Activated naive CD4-positive, alpha-beta T cell treated with anti-CD3 and anti-CD28 coated beads, Interleukin-2, amount 10 ng/mL, durations not matched to agents 7 days and 5 days (primary cell): ENCODE data around the gene C2orf42.
"Not testable (repeated sequence)": the region's sequence is repeated elsewhere in the genome, so short reads cannot be mapped to it uniquely, and the experiment has no call there.

Experiments used
- CTCF ChIA-PET: fragments of 350-600 bp; sonication (Branson Sonifier 250); formaldehyde crosslinking; loops from one replicate; lab custom pipeline; 2021; ENCODE audit warnings: antibody characterized with exemption; lab: Charles Lee
- DNase-seq: peaks from one replicate; pipeline ENCODE4 v3.0.0-alpha.2; 2020
- H3K27ac Mint-ChIP-seq: one replicate; pipeline ENCODE4 v1.8.0; 2021; ENCODE audit warnings: mild to moderate bottlenecking, moderate library complexity, mixed read lengths
- H3K27me3 Mint-ChIP-seq: one replicate; pipeline ENCODE4 v1.8.0; 2021; ENCODE audit warnings: mild to moderate bottlenecking, mixed read lengths
- H3K36me3 Mint-ChIP-seq: one replicate; pipeline ENCODE4 v1.8.0; 2021; ENCODE audit warnings: mixed read lengths
- H3K4me1 Mint-ChIP-seq: one replicate; pipeline ENCODE4 v1.8.0; 2021; ENCODE audit warnings: mixed read lengths
- H3K4me3 Mint-ChIP-seq: one replicate; pipeline ENCODE4 v1.8.0; 2021; ENCODE audit warnings: mild to moderate bottlenecking, moderate library complexity, mixed read lengths
- H3K9me3 Mint-ChIP-seq: one replicate; pipeline ENCODE4 v1.8.0; 2021; ENCODE audit warnings: mixed read lengths

Gene C2orf42

GRCh38 chr2:70132244-70133126 lies 58.3 kb downstream of the C2orf42 start:
- CTCF ChIA-PET: interaction anchor here (0.9 to 4.0 kb wide), 12 partner anchors 8 to 221 kb away, joined by 3 to 18 read pairs (median 4); no protein-coding TSS in a partner anchor
- DNase-seq: peak; percentile 59
- no peaks in the 10 kb centered on the region for H3K27me3 Mint-ChIP-seq
- H3K36me3 Mint-ChIP-seq: peaks cover under 1% of the 10 kb centered on the region
- peak overlapping the region; percentile 76 for H3K4me3 Mint-ChIP-seq
- H3K9me3 Mint-ChIP-seq: no peaks in the 10 kb centered on the region
- H3K27ac Mint-ChIP-seq: peak overlapping the region; percentile 98
- H3K4me1 Mint-ChIP-seq: peaks cover 83% of the 10 kb centered on the region

- Mint-ChIP-seq H3K4me1 (peaks cover 84% of the 10 kb centered on the region), H3K27ac (peak overlapping the region; percentile 98), H3K4me3 (peak overlapping the region; percentile 72)
- not testable (repeated sequence) for H3K9me3 Mint-ChIP-seq, DNase-seq, H3K36me3 Mint-ChIP-seq, H3K27me3 Mint-ChIP-seq
- CTCF ChIA-PET: interaction anchor here (0.9 to 2.4 kb wide), 5 partner anchors 10 to 220 kb away, joined by 4 to 7 read pairs (median 4); no protein-coding TSS in a partner anchor
Observed at GRCh38 chr2:70131344-70132143, 59.3 kb downstream of the C2orf42 start.

- CTCF ChIA-PET: interaction anchor here (1.6 kb wide), 1 partner anchor 15 kb away, joined by 7 read pairs; no protein-coding TSS in a partner anchor
- Mint-ChIP-seq H3K4me1 (peaks cover 85% of the 10 kb centered on the region), H3K36me3 (peaks cover 2% of the 10 kb centered on the region), H3K4me3 (no peak overlapping the region), H3K27me3 (peaks cover 3% of the 10 kb centered on the region), H3K27ac (peak overlapping the region; percentile 59), H3K9me3 (no peaks in the 10 kb centered on the region)
- no peak for DNase-seq
Observed at GRCh38 chr2:70128005-70128404, 62.8 kb downstream of the C2orf42 start.

- peaks cover 88% of the 10 kb centered on the region for H3K4me1 Mint-ChIP-seq
- peak overlapping the region; percentile 100 for H3K27ac Mint-ChIP-seq
- DNase-seq: no peak
- peak overlapping the region; percentile 91 for H3K4me3 Mint-ChIP-seq
- peaks cover 3% of the 10 kb centered on the region for H3K27me3 Mint-ChIP-seq
- H3K36me3 Mint-ChIP-seq: peaks cover 2% of the 10 kb centered on the region
- H3K9me3 Mint-ChIP-seq: no peaks in the 10 kb centered on the region
- CTCF ChIA-PET: interaction anchor here (1.2 to 3.3 kb wide), 3 partner anchors 15 to 38 kb away, joined by 3 to 9 read pairs (median 7); partner anchors contain the start of gene PCBP1
Observed at GRCh38 chr2:70126413-70126812, 64.4 kb downstream of the C2orf42 start.

GRCh38 chr2:70125498-70125898 lies 65.3 kb downstream of the C2orf42 start:
- Mint-ChIP-seq H3K27ac (peak overlapping the region; percentile 100), H3K9me3 (no peaks in the 10 kb centered on the region)

GRCh38 chr2:70124983-70125480 lies 65.8 kb downstream of the C2orf42 start:
- peak; percentile 72 for DNase-seq

More at GRCh38 chr2:70125498-70125898, 65.3 kb downstream of the C2orf42 start:
- DNase-seq: no peak
- H3K4me1 Mint-ChIP-seq: peaks cover 85% of the 10 kb centered on the region
- H3K27me3 Mint-ChIP-seq: peaks cover 3% of the 10 kb centered on the region
- H3K4me3 Mint-ChIP-seq: peak overlapping the region; percentile 91
- peaks cover 2% of the 10 kb centered on the region for H3K36me3 Mint-ChIP-seq
- CTCF ChIA-PET: interaction anchor here (1.0 to 3.3 kb wide), 6 partner anchors 9 to 211 kb away, joined by 3 to 18 read pairs (median 4); partner anchors contain the start of gene PCBP1

GRCh38 chr2:70123829-70124116 lies 67.0 kb downstream of the C2orf42 start:
- Mint-ChIP-seq H3K9me3 (no peaks in the 10 kb centered on the region), H3K27me3 (peaks cover 3% of the 10 kb centered on the region), H3K36me3 (peaks cover 2% of the 10 kb centered on the region), H3K27ac (peak overlapping the region; percentile 100), H3K4me1 (peaks cover 82% of the 10 kb centered on the region), H3K4me3 (peak overlapping the region; percentile 91)
- no peak for DNase-seq
- CTCF ChIA-PET: interaction anchor here (0.8 to 3.3 kb wide), 7 partner anchors 10 to 210 kb away, joined by 3 to 18 read pairs (median 4); partner anchors contain the start of gene PCBP1

More at GRCh38 chr2:70124983-70125480, 65.8 kb downstream of the C2orf42 start:
- Mint-ChIP-seq H3K4me3 (peak overlapping the region; percentile 91), H3K4me1 (peaks cover 80% of the 10 kb centered on the region), H3K36me3 (peaks cover 2% of the 10 kb centered on the region), H3K27me3 (peaks cover 3% of the 10 kb centered on the region), H3K27ac (peak overlapping the region; percentile 100), H3K9me3 (no peaks in the 10 kb centered on the region)
- CTCF ChIA-PET: interaction anchor here (0.6 to 3.3 kb wide), 9 partner anchors 9 to 211 kb away, joined by 3 to 18 read pairs (median 3); partner anchors contain the start of gene PCBP1

- no peaks in the 10 kb centered on the region for H3K9me3 Mint-ChIP-seq
- no peak for DNase-seq
- peaks cover 3% of the 10 kb centered on the region for H3K27me3 Mint-ChIP-seq
- peak overlapping the region; percentile 100 for H3K27ac Mint-ChIP-seq
- CTCF ChIA-PET: interaction anchor here (1.0 to 3.3 kb wide), 3 partner anchors 11 to 35 kb away, joined by 4 to 18 read pairs (median 9); partner anchors contain the start of gene PCBP1
- H3K36me3 Mint-ChIP-seq: peaks cover 2% of the 10 kb centered on the region
- peak overlapping the region; percentile 91 for H3K4me3 Mint-ChIP-seq
- peaks cover 81% of the 10 kb centered on the region for H3K4me1 Mint-ChIP-seq
Observed at GRCh38 chr2:70123051-70123828, 67.6 kb downstream of the C2orf42 start.

- Mint-ChIP-seq H3K27ac (peak overlapping the region; percentile 81), H3K4me1 (peaks cover 77% of the 10 kb centered on the region), H3K27me3 (peaks cover 3% of the 10 kb centered on the region), H3K9me3 (no peaks in the 10 kb centered on the region), H3K36me3 (peaks cover 2% of the 10 kb centered on the region), H3K4me3 (no peak overlapping the region)
- DNase-seq: no peak
- CTCF ChIA-PET: interaction anchor here (0.7 kb wide), 1 partner anchor 15 kb away, joined by 3 read pairs; no protein-coding TSS in a partner anchor
Observed at GRCh38 chr2:70122470-70122869, 68.3 kb downstream of the C2orf42 start.

GRCh38 chr2:70121627-70122372 lies 69.0 kb downstream of the C2orf42 start:
- no peak overlapping the region for H3K27ac Mint-ChIP-seq
- H3K4me3 Mint-ChIP-seq: no peak overlapping the region
- DNase-seq: no peak
- no peaks in the 10 kb centered on the region for H3K9me3 Mint-ChIP-seq
- H3K36me3 Mint-ChIP-seq: peaks cover 2% of the 10 kb centered on the region
- H3K27me3 Mint-ChIP-seq: peaks cover 3% of the 10 kb centered on the region
- peaks cover 77% of the 10 kb centered on the region for H3K4me1 Mint-ChIP-seq
- CTCF ChIA-PET: interaction anchor here (0.7 kb wide), 1 partner anchor 14 kb away, joined by 3 read pairs; no protein-coding TSS in a partner anchor

GRCh38 chr2:70118798-70119454 lies 71.9 kb downstream of the C2orf42 start:
- Mint-ChIP-seq H3K4me3 (no peak overlapping the region), H3K27me3 (no peaks in the 10 kb centered on the region), H3K4me1 (peaks cover 58% of the 10 kb centered on the region), H3K27ac (peak overlapping the region; percentile 15), H3K9me3 (no peaks in the 10 kb centered on the region), H3K36me3 (no peaks in the 10 kb centered on the region)
- CTCF ChIA-PET: no interaction called here
- no peak for DNase-seq

- Mint-ChIP-seq H3K27me3 (no peaks in the 10 kb centered on the region), H3K4me1 (peaks cover 45% of the 10 kb centered on the region), H3K36me3 (no peaks in the 10 kb centered on the region), H3K4me3 (no peak overlapping the region), H3K9me3 (no peaks in the 10 kb centered on the region), H3K27ac (no peak overlapping the region)
- DNase-seq: no peak
- CTCF ChIA-PET: no interaction called here
Observed at GRCh38 chr2:70116936-70117552, 73.8 kb downstream of the C2orf42 start.
